HG03575 (cell line): ENCODE results near the gene ESRRB.

Experiments
- ATAC-seq: cut with Tn5 transposase; IDR thresholded peaks from one replicate; pipeline ENCODE4 v1.9.1; 2021; ENCODE audit not compliant: unreplicated experiment, insufficient number of reproducible peaks, low FRiP score; ENCODE audit errors: extremely low read depth

ESRRB gene

DNA sequence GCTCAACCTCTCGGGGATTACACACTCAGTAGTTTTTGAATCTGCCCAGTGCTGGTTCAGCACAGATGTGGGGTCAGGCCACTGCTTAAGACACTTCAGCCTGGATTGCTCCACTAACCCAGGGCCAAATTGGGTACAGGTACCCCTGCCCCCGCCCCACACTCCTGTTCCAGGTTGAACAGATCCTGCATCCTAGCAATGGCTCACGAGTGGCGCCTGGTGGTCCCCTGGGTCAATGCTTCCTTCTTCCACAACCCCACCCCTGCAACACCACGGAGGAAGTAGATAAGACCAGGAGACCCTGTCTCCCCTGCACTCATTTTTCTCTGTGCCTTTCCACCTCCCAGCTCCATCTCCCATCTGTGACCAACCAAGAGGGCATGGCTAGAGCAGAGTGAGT, 108.4 kb downstream of the ESRRB start:
- ATAC-seq = no peak

DNA sequence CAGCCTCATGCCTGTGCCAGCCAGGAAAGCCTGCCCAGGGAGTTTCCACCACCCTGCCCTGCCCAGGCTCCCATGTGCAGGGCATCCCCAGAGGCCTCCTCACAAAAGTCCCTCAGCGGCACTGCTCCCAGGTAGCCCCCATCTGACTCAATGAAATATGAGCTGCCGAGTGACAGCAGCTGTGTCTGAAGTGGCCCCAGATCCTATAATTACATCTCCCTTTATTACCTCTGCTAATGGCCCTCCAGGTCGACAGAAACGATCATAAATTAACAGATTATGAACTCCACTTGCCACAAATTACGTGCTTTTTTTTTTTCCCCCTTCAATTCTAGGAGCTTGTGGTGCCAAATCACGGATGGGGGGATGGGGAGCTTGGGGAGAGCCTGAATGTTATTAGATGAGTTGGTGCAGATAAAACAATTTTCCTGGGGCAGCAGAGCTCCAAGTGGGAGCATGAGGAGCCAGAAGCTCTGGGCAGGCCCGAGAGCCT, 110.4 kb downstream of the ESRRB start:
- ATAC-seq = no peak

DNA sequence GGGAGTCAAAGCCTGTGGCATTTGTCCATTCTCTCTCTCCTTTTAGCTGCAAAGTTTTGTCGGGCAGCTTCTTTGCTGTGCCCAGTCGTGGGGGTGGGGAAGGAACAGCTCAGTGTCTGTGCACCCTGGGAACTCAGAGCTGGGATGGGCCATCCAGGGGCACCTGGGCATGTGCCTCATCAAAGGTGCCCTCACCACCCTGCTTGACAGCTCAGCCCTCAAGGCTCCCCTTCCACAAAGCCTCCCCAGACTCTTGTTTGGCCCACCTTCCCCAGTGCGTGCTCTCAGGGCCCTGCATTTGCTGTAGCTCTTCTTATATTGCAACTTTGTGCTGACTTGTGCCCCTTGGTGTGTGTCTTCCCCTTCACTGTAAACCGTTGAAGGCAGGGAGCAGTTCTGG, 112.6 kb downstream of the ESRRB start:
- no peak for ATAC-seq

DNA sequence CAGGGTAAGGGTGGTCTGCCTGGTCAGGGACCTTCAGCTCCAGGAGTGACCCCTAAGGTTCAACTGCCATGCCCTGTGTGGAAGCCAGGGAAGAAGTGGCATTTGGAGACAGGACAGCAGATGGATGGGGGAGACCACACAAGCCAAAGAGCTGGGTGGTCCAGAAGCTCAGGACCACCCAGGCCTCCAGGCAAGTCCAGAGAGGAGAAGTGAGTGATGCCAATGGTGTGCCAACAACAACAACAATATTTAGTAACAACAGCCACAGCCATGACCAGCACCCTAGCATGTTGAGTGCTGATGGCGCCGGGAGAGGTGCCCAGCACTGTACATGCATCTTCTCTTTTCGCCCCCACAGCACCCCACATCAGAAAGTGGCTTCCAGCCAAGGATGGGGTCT, 113.7 kb downstream of the ESRRB start:
- no peak for ATAC-seq

DNA sequence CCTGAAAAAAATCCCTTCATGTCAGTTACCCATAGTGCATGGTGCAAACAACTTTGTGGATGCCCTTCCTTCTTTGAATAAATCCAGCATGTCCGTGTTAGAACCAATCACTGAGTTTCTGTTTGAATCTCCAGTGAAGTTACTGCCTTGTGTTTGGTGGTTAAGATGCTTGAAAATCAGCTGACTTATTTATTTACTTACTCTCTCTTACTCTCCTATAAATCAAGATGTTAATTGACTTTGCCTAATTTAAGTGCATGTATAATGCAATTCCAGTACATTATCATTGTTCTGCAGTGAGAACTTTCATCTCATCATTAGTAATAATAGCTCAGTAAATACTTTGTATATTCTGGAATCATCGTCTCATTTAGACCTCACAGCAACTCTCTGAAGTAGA, 114.2 kb downstream of the ESRRB start:
- no peak for ATAC-seq

DNA sequence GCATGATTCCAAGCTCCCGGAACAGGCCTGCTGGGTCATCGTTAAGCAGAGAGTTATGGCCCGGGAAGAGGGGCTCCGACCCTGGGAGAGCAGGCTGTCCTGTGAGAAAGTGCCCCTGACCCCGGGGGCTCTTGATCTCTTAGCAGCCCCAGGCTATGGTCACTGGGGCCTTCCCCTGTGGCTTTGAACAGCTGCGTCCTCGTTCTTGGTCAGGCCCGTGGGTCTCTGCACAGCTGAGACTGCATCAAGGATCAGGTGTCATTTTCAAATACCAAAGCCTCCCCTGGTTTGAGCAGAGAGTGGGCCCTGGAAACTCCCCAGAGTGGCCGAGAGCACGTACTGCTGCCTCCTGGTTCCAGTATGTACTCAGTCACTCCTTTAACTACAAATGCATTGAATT, 114.8 kb downstream of the ESRRB start:
- ATAC-seq = no peak

DNA sequence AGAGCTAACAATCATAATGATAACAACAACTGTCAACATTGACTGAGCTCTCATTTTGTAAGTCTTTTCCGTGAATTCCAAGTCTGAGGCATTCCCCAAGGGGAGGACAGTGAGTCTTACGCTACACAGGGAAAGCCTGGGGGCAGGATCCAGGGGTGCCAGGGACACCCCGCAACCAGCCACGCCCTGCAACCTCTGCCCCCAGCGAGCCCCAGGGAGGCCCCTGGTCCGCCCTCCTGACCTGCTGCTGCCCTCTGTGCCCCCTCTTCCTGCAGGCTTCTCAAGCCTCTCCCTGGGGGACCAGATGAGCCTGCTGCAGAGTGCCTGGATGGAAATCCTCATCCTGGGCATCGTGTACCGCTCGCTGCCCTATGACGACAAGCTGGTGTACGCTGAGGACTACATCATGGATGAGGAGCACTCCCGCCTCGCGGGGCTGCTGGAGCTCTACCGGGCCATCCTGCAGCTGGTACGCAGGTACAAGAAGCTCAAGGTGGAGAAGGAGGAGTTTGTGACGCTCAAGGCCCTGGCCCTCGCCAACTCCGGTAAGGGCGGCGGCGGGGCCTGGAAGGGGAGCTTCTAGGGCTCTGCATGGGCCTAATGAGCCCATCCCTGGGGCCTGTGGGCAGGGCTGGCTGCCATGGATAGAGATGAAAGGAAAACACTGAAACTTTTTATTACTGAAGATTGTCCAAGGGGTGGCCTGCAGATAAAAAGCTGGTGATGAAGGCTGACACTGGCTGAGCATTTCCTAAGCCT, 115.4 kb downstream of the ESRRB start:
- ATAC-seq = no peak

DNA sequence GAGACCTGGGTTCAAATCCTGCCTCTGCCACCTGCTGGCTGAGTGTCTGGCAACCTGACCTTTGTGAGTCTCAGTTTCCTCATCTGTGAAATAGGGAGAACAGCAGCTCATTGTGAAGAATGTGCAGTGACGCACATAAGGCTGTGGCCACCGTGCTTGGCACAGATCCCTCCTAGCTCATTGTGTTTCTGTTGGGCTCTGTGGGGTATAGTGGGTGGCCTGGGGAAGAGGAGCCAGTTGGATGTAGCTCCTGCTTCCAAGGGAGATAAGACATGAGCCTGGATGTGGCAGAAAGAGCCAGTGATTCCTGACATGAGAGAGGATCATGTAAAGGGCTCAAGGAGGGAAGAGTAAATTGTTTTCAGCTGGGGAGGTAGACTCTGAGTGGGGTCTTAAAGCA, 120.0 kb downstream of the ESRRB start:
- no peak for ATAC-seq

DNA sequence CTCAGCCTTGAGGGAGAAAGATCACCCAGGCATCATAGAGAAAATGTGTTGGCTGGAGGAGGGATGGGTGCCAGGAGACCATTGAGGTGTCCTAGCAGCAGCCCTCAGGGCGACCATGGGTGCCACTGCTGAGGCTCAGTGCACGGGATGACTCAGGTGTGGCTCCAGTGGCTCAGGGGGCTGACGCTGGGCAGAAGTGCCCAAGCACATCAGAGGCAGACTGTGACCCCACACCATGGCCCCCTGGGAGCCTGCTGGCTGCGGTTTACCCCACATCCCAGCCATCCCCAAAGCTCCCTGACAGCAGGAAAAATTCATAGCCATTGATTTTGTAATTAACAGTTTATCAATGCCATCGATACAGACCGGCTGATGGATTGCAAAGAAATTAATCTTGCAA, 120.7 kb downstream of the ESRRB start:
- ATAC-seq = no peak

DNA sequence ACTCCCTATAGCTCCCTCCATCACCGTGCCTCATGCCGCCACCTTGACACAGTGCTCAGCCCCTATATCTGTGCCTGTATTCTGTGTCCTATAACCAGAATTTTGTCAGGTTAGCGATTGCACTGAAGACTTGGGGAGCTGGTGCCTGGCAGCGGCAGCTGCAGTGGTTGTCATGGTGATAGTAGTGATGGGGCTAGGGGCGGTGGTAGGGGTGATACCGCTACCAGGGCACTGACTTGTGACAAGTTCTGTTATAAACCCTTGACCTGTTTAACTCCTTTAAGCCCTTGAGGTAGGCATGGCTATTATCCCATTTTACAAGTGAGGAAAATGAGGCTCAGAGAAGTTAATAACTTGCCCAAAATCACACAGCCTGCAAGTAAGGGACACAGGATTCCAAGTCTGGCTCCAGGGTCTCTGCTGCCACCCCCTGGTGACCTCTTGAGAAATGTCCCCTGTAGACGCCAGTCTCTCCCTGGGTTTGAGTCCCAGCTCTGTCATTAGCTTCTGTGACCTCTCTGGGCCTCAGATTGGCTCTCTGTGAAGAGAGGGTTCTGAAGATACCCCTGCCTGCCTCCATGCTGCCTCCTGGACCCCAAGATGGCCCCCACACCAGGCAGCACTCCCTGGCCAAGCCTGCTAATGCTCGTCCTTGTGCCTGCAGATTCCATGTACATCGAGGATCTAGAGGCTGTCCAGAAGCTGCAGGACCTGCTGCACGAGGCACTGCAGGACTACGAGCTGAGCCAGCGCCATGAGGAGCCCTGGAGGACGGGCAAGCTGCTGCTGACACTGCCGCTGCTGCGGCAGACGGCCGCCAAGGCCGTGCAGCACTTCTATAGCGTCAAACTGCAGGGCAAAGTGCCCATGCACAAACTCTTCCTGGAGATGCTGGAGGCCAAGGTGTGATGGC, 121.9 kb downstream of the ESRRB start:
- no peak for ATAC-seq

DNA sequence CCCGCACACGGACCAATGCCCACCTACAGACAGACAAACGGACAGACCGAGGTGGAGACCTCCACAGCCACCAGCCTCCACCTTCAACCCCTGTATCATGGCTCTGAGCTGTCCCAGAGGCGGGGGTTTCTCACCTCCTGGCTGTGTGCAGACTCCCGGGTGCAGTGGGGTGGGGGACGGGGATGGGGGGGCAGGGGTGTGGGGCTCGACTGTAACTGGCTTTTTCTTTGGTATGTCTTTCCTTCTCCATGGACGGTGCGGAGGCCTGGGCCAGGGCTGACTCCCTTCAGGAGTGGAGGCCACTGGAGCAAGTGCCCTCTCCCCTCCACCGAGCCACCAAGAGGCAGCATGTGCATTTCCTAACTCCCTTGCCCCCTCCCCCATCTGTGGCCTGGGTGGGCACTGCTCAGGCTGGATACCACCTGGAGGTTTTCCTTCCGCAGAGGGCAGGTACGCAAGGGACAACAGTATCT, 122.6 kb downstream of the ESRRB start:
- ATAC-seq = no peak

- ATAC-seq = no peak
Observed at GRCh38 chr14:76498976-76499375, 123.0 kb downstream of the ESRRB start.

GRCh38 chr14:76499399-76499798, 123.5 kb downstream of the ESRRB start:
- ATAC-seq = no peak

DNA sequence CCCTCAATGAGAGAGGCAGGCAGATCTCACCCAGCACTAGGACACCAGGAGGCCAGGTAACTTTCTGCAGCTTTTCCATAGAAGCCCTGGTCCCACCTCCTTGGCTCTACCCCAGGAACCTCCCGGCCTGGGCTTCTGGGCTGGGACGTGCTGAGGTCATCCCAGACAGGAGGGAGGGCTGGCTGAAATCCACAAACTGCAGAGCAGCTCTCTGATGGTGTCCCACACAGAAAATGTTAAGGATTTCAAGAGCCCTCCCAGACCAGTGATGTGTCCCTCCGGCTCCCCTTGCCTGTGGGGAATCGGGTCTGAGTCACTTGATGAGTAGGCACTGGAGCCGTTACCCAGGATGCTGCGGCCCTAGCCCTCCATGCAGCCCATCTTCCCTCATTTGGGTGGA, 124.1 kb downstream of the ESRRB start:
- no peak for ATAC-seq

DNA sequence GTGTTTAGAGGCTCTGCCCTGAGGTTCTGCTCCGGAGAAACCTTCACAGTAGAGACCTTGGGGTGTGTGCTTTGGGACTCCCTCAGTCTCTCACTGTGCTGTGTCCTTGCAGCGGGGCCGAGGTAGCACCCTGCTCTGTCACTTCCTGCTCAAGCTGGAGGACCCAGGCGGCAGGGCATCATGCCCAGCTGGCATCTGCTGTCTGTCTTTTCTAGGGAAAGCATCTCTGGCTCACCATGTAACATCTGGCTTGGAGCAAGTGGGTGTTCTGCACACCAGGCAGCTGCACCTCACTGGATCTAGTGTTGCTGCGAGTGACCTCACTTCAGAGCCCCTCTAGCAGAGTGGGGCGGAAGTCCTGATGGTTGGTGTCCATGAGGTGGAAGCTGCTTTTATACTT, 124.5 kb downstream of the ESRRB start:
- ATAC-seq = no peak

DNA sequence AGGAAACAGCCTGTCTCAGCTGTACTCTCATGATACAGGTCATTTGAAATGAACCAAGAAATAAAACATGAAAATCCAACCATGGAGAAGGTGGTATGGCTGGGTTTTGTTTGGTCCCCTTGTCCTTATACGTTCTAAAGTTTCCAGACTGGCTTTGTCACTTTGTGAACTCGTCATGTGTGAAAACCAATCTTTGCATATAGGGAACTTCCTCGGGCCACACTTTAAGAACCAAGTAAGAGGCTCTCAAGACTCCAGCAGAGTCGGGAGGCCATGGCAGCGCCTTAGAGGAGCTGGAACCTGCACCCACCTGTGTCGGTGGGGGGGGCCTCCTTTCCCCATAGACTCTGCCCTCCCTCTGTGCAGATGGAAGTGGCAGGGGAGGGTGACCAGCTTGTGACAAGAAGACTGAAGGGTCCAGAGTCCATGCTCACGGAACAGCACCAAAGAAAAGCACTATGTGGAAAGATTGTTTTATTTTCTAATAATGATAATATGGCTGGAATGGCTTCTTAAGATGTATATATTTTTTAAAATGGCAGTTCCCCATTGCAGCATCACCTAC, 125.3 kb downstream of the ESRRB start:
- no peak for ATAC-seq

DNA sequence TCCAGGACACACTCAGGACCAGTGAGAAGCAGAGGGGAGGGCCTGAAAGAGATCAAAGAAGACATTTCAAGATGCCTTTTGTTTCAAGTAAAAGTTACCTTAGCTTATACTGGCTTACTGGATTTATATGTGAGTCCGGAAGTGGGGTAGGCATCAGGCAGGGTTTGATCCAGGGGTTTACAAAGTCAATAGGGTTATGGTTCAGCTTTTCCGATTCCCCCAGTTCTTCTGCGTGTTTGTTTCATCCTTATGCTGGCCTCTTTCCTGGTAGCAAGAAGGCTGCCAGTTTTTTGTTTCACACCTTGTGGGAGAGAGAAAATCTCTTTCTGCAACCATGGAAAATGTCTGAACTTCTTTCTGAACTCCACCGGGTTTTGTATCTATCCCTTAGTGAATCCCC, 126.3 kb downstream of the ESRRB start:
- ATAC-seq = no peak

GRCh38 chr14:76502638-76503037, 126.7 kb downstream of the ESRRB start:
- ATAC-seq = no peak

DNA sequence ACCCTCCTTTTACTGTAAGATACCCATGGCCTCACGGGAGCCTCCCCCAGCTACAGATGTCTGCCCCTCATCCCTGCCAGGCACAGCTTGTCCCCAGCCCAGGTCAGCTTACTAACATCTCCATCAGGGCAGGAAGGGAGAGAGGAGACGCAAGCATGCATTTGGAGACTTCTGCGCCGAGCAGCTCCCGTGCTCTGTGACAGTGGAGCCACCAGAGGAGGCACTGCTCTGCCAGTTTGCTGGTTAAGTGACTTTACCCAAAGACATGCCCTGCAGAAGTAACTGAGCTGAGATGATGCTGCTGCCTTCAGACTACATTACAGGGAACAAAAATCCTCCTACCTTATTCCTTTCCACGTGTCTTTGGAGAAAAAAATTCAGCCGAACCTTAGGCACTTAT, 133.4 kb downstream of the ESRRB start:
- no peak for ATAC-seq

DNA sequence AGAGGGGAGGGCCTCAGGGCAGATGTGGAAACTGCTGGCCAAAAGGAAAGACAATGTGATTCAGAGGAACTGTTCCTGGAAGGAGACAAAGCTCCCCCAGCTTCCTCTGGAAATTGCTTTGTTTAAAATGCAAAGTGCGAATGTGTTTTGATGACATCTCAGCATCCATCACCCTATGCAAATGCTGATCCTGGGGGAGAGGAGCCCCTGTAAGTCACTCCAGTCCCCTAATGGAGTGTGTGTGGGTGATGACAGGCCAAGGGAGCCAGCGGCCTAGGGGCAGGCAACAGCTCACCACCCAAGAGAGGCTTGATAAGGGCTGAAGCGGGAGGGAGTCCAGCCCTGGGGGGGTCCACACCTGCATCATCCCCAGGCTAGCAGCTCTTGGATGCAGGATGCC, 134.2 kb downstream of the ESRRB start:
- ATAC-seq = no peak
